GM08714 (cell line): ENCODE data around the gene TMPRSS2.
"Not testable (repeated sequence)": the region's sequence is repeated elsewhere in the genome, so short reads cannot be mapped to it uniquely, and the experiment has no call there.

Experiments
- H3K4me3 ChIP-seq: fragments of 200-500 bp; sonication (Bioruptor generic); 2 replicates; pipeline ENCODE4 v1.5.1; 2014; ENCODE audit warnings: mild to moderate bottlenecking, low read length, inconsistent platforms
- ZNF274 ChIP-seq: IDR thresholded peaks from 2 replicates; pipeline ENCODE4 v1.6.1; 2012; ENCODE audit warnings: mild to moderate bottlenecking, low read depth, low read length

Gene TMPRSS2

DNA sequence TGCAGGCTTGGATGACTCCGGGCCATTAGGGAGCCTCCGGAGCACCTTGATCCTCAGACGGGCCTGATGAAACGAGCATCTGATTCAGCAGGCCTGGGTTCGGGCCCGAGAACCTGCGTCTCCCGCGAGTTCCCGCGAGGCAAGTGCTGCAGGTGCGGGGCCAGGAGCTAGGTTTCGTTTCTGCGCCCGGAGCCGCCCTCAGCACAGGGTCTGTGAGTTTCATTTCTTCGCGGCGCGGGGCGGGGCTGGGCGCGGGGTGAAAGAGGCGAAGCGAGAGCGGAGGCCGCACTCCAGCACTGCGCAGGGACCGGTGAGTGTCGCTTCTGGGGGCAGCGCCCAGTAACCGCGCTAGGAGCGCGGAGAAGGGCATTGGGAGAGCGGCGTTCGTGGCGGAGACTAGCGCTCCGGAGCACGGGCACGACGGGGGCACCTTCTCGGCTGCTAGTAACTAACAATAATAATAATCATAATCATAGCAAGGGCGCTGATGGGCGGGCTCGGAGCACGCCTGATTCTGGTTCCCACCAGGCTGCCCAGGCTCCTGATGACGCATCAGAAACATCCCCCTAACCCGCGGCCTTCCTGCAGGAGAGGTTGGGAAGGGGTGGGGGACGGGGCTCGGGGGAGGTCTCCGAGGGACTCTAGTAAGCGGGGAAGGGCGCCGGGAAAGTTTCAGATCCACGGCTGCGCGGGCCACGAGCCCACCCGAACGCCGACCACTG is 81.8 kb downstream of the TMPRSS2 start, which contains the start of gene MX1:
Gene MX1, plus strand, starts transcription at position 286 of the 722 bp plus-strand sequence. CDS start 5,832 bp downstream, outside the sequence.
- TF ChIP-seq ZNF274: no peak
- peak within 1 kb of the TSS; percentile 96 for H3K4me3 ChIP-seq

DNA sequence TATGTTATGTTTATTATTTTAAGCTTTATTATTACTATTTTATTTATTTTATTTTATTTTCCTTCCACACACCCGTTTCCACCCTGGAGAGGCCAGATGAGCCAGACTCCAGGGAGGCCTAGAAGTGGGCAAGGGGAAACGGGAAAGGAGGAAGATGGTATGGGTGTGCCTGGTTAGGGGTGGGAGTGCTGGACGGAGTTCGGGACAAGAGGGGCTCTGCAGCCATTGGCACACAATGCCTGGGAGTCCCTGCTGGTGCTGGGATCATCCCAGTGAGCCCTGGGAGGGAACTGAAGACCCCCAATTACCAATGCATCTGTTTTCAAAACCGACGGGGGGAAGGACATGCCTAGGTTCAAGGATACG is 82.4 kb downstream of the TMPRSS2 start:
- no peak for TF ChIP-seq ZNF274
- H3K4me3 ChIP-seq: peak overlapping the region; percentile 96; the same call in 1 of the 2 replicates

- H3K4me3 ChIP-seq: not testable (repeated sequence)
Measured at GRCh38 chr21:41423305-41423636, 84.7 kb downstream of the TMPRSS2 start.

DNA sequence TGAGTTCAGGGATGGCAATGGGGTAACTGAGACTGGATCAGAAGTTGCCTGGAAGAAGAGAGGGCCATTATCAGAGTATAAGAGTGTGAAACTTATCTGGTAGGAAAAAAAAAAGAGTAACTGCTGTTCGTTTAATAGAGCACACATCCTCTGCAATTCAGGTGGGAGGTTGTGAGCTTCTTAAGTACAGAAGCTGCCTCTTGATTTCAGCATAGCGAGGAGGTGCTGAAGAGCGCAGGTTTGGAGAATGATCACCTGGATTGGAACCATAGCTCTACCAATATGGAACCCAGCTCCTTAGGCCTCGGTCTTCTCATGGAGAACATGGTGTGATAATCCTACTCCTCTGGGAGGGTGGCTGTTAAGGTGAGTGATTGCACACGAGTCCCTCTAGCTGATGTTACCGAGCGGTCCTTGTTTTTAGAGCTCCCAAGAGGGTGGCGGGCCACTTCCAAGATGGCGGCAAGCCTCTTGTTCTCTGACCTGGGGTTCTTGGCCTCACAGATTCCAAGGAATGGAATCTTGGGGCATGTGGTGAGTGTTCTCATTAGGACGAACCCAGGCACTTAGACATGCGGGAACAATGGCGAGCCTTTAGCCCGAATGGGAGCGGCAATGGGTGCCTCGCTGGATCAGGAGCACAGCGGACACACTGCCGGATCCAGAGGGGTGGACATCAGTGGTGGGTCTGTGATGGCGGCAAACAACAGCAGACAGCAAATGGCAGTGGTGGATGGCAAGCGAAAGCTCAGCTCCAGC is 85.2 kb downstream of the TMPRSS2 start:
- TF ChIP-seq ZNF274: no peak
- no peak overlapping the region for H3K4me3 ChIP-seq

GRCh38 chr21:41420998-41421397 is 87.0 kb downstream of the TMPRSS2 start:
- peak overlapping the region; percentile 60; the same call in 1 of the 2 replicates for H3K4me3 ChIP-seq

DNA sequence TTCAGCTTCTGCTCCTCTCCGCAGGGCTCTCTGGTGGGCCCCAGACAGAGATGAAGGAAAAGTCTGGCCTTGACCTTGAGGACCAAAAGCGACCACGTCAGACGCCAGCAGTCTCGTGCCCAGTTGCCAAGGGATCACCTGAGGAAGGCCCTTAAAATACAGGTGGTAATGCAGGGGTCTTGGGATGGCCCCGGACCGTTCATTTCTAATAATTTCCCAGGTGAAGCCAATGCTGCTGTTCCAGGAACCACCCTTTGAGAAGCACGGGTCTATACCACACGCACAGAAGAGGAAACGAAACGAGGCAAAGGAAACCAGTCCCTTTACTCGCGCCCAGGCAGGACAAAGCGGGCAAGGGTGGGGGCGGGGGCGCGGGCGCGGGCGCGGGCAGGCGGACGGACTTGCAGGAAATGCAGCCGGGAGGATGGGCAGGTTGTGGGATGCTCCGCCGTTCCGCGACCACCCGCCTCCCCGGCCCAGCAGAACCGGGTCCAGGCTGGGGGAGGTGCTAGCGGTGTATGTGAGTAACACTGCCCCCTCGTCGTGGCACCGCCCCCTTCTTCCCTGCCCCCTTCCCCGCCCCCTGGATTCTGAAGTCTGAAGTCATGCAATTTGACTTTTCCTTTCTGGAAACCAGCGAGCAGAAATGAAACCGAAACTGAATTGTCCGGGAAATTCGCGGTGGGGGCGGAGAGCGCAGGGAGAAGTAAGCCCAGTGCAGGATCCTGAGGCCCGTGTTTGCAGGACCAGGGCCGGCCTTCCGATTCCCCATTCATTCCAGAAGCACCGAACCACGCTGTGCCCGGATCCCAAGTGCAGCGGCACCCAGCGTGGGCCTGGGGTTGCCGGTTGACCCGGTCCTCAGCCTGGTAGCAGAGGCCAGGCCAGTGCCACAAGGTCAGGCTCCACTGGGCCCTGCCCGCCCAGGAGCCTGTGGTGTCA is 87.8 kb downstream of the TMPRSS2 start:
- peak overlapping the region; percentile 60 for H3K4me3 ChIP-seq
- no peak for TF ChIP-seq ZNF274

- no peak for TF ChIP-seq ZNF274
- H3K4me3 ChIP-seq: no peak overlapping the region
Measured at GRCh38 chr21:41418956-41419680, 88.8 kb downstream of the TMPRSS2 start.

GRCh38 chr21:41418393-41418792 is 89.6 kb downstream of the TMPRSS2 start:
- no peak overlapping the region for H3K4me3 ChIP-seq
- no peak for TF ChIP-seq ZNF274

DNA sequence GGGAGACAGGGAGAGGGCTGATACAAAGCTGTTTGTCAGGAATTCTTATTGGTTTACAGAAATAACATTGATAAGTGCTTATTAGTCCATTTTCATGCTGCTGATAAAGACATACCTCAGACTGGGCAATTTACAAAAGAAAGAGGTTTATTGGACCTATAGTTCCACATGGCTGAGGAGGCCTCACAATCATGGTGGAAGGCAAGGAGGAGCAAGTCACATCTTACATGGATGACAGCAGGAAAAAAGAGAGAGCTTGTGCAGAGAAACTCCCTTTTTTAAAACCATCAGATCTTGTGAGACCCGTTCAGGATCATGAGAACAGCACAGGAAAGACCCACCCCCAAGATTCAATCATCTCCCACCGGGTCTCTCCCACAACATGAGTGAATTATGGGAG is 90.5 kb downstream of the TMPRSS2 start:
- not testable (repeated sequence) for H3K4me3 ChIP-seq
